Measurements from ENCODE around the gene PLPPR1. TPM values are rescaled to one million over a fixed set of nuclear protein-coding genes. Genes with fewer than 3 reads are reported as not detected.

Gene PLPPR1
- total RNA-seq, 1 donor from 2014 or later, result not detected

DNA sequence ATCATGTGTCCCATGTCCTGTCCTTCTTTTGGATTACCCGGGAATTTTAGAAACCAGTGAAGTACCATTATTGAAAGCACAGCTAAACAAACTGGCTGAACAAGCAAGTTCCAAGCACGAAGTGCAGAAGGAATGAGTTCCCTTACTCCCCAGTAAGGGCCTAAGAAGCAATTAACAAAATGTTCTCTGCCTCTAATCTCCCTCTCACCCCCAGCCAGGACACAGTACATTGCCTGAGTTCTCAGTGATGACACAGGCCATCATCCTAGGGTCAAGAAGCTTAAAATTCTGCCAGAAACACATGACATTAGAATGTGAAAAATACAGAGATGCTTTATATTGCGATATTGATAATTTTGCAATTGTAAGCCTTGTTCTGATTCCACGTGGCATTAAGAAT is 118.0 kb downstream of the PLPPR1 start:
- no peak for DNase-seq (ENCODE audit: extremely low spot score in 2 of 2)
- Histone ChIP-seq H3K27me3 (no peaks in the 10 kb centered on the region), H3K4me1 (no peaks in the 10 kb centered on the region), H3K4me3 (no peak overlapping the region), H3K9me3 (no peaks in the 10 kb centered on the region), H3K36me3 (no peaks in the 10 kb centered on the region), H3K27ac (no peak overlapping the region)
- TF ChIP-seq POLR2A (IDR thresholded peaks at IDR 0.05), result no peak
- no peak for TF ChIP-seq POLR2AphosphoS5 (IDR thresholded peaks at IDR 0.05; ENCODE audit: insufficient read depth in 1 of 2, low read depth in 1 of 2)
- TF ChIP-seq, protein P1, sequence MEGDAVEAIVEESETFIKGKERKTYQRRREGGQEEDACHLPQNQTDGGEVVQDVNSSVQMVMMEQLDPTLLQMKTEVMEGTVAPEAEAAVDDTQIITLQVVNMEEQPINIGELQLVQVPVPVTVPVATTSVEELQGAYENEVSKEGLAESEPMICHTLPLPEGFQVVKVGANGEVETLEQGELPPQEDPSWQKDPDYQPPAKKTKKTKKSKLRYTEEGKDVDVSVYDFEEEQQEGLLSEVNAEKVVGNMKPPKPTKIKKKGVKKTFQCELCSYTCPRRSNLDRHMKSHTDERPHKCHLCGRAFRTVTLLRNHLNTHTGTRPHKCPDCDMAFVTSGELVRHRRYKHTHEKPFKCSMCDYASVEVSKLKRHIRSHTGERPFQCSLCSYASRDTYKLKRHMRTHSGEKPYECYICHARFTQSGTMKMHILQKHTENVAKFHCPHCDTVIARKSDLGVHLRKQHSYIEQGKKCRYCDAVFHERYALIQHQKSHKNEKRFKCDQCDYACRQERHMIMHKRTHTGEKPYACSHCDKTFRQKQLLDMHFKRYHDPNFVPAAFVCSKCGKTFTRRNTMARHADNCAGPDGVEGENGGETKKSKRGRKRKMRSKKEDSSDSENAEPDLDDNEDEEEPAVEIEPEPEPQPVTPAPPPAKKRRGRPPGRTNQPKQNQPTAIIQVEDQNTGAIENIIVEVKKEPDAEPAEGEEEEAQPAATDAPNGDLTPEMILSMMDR (IDR thresholded peaks at IDR 0.05), result no peak
- intact Hi-C loops (cut with DNase I), result no loop called here

DNA sequence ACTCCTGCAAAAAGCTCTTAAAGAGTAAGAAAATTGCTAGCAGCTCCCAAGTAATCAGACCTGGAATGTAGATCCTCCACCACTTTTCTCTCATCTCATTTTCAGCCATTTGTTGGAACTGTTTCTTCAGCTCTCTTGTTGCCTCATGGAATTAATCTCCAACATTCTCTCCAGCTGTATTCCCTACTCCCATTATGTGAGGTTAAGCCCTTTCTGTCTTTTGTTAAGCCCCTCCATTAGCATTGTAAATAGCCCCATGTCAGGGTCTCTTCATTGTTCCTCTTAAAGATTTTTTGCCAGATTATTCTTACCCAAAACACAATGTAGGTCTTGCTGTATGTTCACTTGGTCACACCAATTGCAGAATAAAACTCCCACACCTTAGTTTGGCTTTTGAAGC is 119.8 kb downstream of the PLPPR1 start:
- DNase-seq (ENCODE audit: extremely low spot score in 2 of 2), result no peak
- TF ChIP-seq, protein P1 (IDR thresholded peaks at IDR 0.05), result no peak
- TF ChIP-seq POLR2AphosphoS5 (IDR thresholded peaks at IDR 0.05; ENCODE audit: insufficient read depth in 1 of 2, low read depth in 1 of 2), result no peak
- H3K4me3 ChIP-seq, result no peak overlapping the region
- H3K4me1 ChIP-seq, result no peaks in the 10 kb centered on the region
- H3K9me3 ChIP-seq, result no peaks in the 10 kb centered on the region
- intact Hi-C loops (cut with DNase I), result no loop called here
- H3K27me3 ChIP-seq, result no peaks in the 10 kb centered on the region
- no peaks in the 10 kb centered on the region for H3K36me3 ChIP-seq
- no peak overlapping the region for H3K27ac ChIP-seq

DNA sequence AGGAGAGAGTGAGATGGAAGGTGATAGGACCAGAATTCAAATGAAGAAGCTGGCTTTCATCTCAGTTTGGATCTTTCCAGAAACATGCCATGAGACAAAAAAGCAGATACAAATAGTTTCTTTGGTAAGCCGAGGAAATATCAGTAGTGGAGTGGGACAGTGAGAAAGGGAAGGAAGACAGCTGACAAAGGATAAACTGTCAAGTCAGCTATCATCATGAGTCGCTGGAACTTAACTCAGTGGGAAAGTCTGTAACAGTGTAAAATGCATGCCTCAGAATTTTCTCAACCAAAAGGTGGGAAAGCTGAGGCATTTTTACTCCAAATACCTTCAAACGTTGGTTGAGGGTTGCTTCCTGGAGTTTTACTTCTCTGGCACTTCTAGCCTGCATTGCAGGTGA is 129.8 kb downstream of the PLPPR1 start:
- TF ChIP-seq POLR2AphosphoS5 (IDR thresholded peaks at IDR 0.05; ENCODE audit: insufficient read depth in 1 of 2, low read depth in 1 of 2) (no peak), POLR2A (IDR thresholded peaks at IDR 0.05) (no peak)
- TF ChIP-seq, protein P1 (IDR thresholded peaks at IDR 0.05), result no peak
- Histone ChIP-seq H3K27ac (no peak overlapping the region), H3K4me1 (no peaks in the 10 kb centered on the region), H3K4me3 (no peak overlapping the region), H3K27me3 (no peaks in the 10 kb centered on the region), H3K36me3 (no peaks in the 10 kb centered on the region), H3K9me3 (no peaks in the 10 kb centered on the region)
- intact Hi-C loops (cut with DNase I), result no loop called here
- no peak for DNase-seq (ENCODE audit: extremely low spot score in 2 of 2)

DNA sequence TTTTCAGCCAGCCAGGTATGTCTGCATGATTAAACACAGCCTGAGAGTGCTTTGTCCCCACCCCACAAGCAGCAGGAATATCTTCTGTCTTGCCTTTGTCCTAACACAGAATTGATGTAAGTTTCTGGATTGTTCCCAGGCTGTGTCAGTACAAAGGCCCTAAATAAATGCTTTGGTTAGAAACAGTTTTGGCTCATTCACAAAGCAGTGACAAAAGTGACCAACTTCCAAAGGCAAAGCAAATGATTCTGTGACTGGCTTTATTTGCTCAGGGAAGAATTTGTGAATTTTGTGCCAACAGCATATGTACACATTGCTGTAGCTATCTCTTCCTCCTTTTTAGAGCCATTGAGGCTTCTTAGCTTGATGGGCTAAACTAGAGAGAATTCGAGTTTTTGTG is 133.7 kb downstream of the PLPPR1 start:
- TF ChIP-seq, protein P1 (IDR thresholded peaks at IDR 0.05), result no peak
- TF ChIP-seq POLR2A (IDR thresholded peaks at IDR 0.05), result no peak
- Histone ChIP-seq H3K27me3 (no peaks in the 10 kb centered on the region), H3K36me3 (no peaks in the 10 kb centered on the region), H3K4me3 (no peak overlapping the region), H3K9me3 (no peaks in the 10 kb centered on the region), H3K4me1 (no peaks in the 10 kb centered on the region), H3K27ac (no peak overlapping the region)
- DNase-seq (ENCODE audit: extremely low spot score in 2 of 2), result no peak
- intact Hi-C loops (cut with DNase I), result no loop called here

DNA sequence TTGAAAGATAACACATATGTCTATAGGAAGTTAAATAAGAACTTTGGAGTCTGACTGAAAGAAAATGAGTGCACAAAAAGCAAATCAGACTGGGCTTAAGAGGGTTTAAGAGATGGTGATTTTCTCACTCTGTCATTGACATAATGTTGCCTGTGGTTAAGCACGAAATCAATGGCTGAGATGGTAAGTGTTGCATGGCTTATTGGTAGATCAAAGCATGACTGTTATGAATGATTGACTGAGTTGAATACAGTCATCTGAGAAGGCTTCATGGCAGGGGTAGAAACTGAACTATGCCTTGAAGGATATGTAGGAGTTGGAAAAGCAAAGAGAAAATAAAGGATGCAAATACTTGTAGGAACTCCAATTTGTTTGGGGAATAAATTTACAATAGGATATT is 136.6 kb downstream of the PLPPR1 start:
- no peak for DNase-seq (ENCODE audit: extremely low spot score in 2 of 2)
- Histone ChIP-seq H3K4me3 (no peak overlapping the region), H3K27ac (no peak overlapping the region), H3K27me3 (no peaks in the 10 kb centered on the region), H3K9me3 (no peaks in the 10 kb centered on the region), H3K4me1 (no peaks in the 10 kb centered on the region), H3K36me3 (no peaks in the 10 kb centered on the region)
- intact Hi-C loops (cut with DNase I), result no loop called here
- TF ChIP-seq, protein P1 (IDR thresholded peaks at IDR 0.05), result no peak
- TF ChIP-seq POLR2A (IDR thresholded peaks at IDR 0.05) (no peak), POLR2AphosphoS5 (IDR thresholded peaks at IDR 0.05; ENCODE audit: insufficient read depth in 1 of 2, low read depth in 1 of 2) (no peak)
